Lung microvascular endothelial cell (primary cell): ENCODE results near the gene ATRIP. TPM values are rescaled to one million over a fixed set of nuclear protein-coding genes. Genes with fewer than 3 reads are reported as not detected.
"Not testable (repeated sequence)": the region's sequence is repeated elsewhere in the genome, so short reads cannot be mapped to it uniquely, and the experiment has no call there.

Source experiments
- DNase-seq, 2 donors: peaks; one replicate each; pipeline versions ENCODE4 v3.0.0 to v3.0.0-alpha.2; 2010; ENCODE audit warnings: low read depth in 2 of 2
- total RNA-seq: library from RNA; depleted of rRNA; stranded (reverse); fragments of >200 nt; gene quantifications from 2 replicates; pipeline ENCODE4 v1.2.1, GENCODE V29; 2014

Gene ATRIP
- total RNA-seq, 1 donor from 2014 or later = 4.6 TPM

GRCh38 chr3:48435774-48436476, 10.6 kb upstream of the ATRIP start:
- DNase-seq = peak; percentile 86 to 92

- no peak for DNase-seq
Measured at GRCh38 chr3:48436477-48436787, 10.1 kb upstream of the ATRIP start.

GRCh38 chr3:48436855-48437254, 9.7 kb upstream of the ATRIP start:
- no peak for DNase-seq

GRCh38 chr3:48437812-48438211, 8.7 kb upstream of the ATRIP start:
- no peak for DNase-seq

GRCh38 chr3:48439820-48440589, 6.5 kb upstream of the ATRIP start, which contains the start of the genes CCDC51 and TMA7:
Gene CCDC51, minus strand, starts transcription at chr3:48440119. Its CDS starts 4,991 bp downstream, at chr3:48435128.
Gene TMA7, plus strand, starts transcription at chr3:48440257. Its CDS starts 40 bp downstream, at chr3:48440297.
- peak; percentile 96 to 97 for DNase-seq

- peak; percentile 37 to 57 for DNase-seq
Measured at GRCh38 chr3:48440590-48440958, 6.0 kb upstream of the ATRIP start.

GRCh38 chr3:48441940-48442339, 4.6 kb upstream of the ATRIP start:
- no peak for DNase-seq

GRCh38 chr3:48445277-48445882, 1.2 kb upstream of the ATRIP start:
- DNase-seq = no peak

- DNase-seq = no peak
Measured at GRCh38 chr3:48446043-48446424, 503 bp upstream of the ATRIP start.

- no peak for DNase-seq
Measured at GRCh38 chr3:48451270-48451669, 4.7 kb downstream of the ATRIP start.

GRCh38 chr3:48456456-48456855, 9.9 kb downstream of the ATRIP start:
- DNase-seq = no peak

- DNase-seq = no peak
Measured at GRCh38 chr3:48459331-48459730, 12.8 kb downstream of the ATRIP start.

GRCh38 chr3:48459773-48460516, 13.4 kb downstream of the ATRIP start:
- DNase-seq = no peak

- no peak for DNase-seq
Measured at GRCh38 chr3:48460517-48460902, 14.0 kb downstream of the ATRIP start.

GRCh38 chr3:48461767-48462166, 15.2 kb downstream of the ATRIP start:
- DNase-seq = not testable (repeated sequence)

- DNase-seq = no peak
Measured at GRCh38 chr3:48463703-48464102, 17.2 kb downstream of the ATRIP start.

GRCh38 chr3:48464713-48465221, 18.2 kb downstream of the ATRIP start:
- no peak for DNase-seq

- DNase-seq = no peak
Measured at GRCh38 chr3:48465237-48465530, 18.6 kb downstream of the ATRIP start.

- DNase-seq = peak; percentile 100
Measured at GRCh38 chr3:48465531-48466378, 19.2 kb downstream of the ATRIP start.

GRCh38 chr3:48466386-48467109, 20.0 kb downstream of the ATRIP start:
- DNase-seq = peak; percentile 30 to 59
